Measurements from ENCODE around the gene LRMDA. TPM values are rescaled to one million over a fixed set of nuclear protein-coding genes. Genes with fewer than 3 reads are reported as not detected.

The LRMDA gene
- total and polyA plus RNA-seq, 2 of the 13 experiments (the other 11 are each of a cell fraction or from before 2014, with no cell fraction given) = 13.4 to 22.0 TPM

DNA sequence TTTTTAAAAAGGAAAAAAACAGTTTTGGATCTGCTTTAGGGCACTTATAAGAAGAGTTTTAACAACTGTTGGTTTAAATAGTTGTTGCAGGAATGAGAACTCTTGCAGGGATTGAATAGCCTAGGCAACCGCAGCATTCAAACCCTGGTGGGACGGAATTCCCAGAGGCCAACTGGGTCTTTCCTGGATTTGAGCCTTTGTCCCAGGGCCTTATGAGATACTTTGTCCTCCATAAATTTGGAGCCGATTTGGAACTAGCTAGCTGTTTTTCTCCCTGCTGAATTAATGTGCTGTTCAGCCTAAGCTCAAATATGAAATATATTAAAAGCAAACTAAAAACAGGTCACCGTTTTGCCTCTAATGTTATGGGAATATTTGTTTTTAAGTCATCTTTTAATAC, 109.6 kb downstream of the LRMDA start (continued):
- TF ChIP-seq, protein P1, sequence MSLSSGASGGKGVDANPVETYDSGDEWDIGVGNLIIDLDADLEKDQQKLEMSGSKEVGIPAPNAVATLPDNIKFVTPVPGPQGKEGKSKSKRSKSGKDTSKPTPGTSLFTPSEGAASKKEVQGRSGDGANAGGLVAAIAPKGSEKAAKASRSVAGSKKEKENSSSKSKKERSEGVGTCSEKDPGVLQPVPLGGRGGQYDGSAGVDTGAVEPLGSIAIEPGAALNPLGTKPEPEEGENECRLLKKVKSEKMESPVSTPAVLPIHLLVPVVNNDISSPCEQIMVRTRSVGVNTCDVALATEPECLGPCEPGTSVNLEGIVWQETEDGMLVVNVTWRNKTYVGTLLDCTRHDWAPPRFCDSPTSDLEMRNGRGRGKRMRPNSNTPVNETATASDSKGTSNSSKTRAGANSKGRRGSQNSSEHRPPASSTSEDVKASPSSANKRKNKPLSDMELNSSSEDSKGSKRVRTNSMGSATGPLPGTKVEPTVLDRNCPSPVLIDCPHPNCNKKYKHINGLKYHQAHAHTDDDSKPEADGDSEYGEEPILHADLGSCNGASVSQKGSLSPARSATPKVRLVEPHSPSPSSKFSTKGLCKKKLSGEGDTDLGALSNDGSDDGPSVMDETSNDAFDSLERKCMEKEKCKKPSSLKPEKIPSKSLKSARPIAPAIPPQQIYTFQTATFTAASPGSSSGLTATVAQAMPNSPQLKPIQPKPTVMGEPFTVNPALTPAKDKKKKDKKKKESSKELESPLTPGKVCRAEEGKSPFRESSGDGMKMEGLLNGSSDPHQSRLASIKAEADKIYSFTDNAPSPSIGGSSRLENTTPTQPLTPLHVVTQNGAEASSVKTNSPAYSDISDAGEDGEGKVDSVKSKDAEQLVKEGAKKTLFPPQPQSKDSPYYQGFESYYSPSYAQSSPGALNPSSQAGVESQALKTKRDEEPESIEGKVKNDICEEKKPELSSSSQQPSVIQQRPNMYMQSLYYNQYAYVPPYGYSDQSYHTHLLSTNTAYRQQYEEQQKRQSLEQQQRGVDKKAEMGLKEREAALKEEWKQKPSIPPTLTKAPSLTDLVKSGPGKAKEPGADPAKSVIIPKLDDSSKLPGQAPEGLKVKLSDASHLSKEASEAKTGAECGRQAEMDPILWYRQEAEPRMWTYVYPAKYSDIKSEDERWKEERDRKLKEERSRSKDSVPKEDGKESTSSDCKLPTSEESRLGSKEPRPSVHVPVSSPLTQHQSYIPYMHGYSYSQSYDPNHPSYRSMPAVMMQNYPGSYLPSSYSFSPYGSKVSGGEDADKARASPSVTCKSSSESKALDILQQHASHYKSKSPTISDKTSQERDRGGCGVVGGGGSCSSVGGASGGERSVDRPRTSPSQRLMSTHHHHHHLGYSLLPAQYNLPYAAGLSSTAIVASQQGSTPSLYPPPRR (CRISPR knock-in tag; IDR thresholded peaks at IDR 0.05; ENCODE audit: borderline replicate concordance) = no peak
- TF ChIP-seq GABPB1 (CRISPR knock-in tag; IDR thresholded peaks at IDR 0.05) (no peak), ZIK1 (CRISPR knock-in tag; IDR thresholded peaks at IDR 0.05; ENCODE audit: borderline replicate concordance, low read depth) (no peak)

DNA sequence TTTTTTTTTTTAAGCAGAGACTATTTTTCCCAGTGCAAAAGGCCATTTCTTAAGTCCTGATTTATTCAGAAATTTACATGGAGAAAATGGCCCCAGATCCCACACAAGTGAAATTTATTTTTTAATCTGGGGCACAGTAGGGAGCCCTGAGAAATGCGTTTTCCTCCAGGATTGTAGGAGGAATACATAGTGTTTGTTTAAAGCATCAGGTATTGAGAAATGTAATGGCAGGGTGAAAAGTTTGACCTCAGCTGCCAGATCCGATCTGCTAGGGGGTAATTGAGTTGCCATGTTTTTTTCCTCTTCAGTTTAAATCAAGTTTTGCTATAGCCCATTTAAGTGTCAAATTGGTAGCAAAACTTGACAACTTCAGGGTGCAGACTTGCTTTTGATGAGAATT, 110.0 kb downstream of the LRMDA start:
- no peaks in the 10 kb centered on the region for H3K9me3 ChIP-seq (ENCODE audit: low read length)
- POLR2A ChIA-PET = no interaction called here
- H4K20me1 ChIP-seq (ENCODE audit: insufficient read depth, low read length) = no peaks in the 10 kb centered on the region
- WGBS (ENCODE audit: low lambda C conversion rate) = 63% methylated on average over 2 of the region's 2 CpGs
- H2AFZ ChIP-seq (ENCODE audit: low read length) = no peak overlapping the region
- H3K27me3 ChIP-seq (ENCODE audit: control insufficient read depth in 1 of 2, insufficient read depth in 2 of 2, low read length in 2 of 2) = no peaks in the 10 kb centered on the region
- no TSS peak for BruUV-seq (replicated peaks)
- peaks cover 35% of the 10 kb centered on the region for H3K4me1 ChIP-seq (ENCODE audit: insufficient read depth, low read length)
- H3K4me3 ChIP-seq (replicated peaks in 1 of 3; ENCODE audit: insufficient read depth in 1 of 3, low read depth in 2 of 3, low read length in 3 of 3) = no peak overlapping the region
- intact Hi-C loops (cut with micrococcal nuclease; ENCODE audit: unreplicated experiment) = no loop called here
- H3K27ac ChIP-seq (ENCODE audit: extremely low read length, insufficient read depth, low read length) = no peak overlapping the region
- no peaks in the 10 kb centered on the region for H3K79me2 ChIP-seq (ENCODE audit: insufficient read depth, low read length)
- no peak for FAIRE-seq
- in situ Hi-C loops (cut with HindIII; ENCODE audit: extremely low pct_ligation_motif_present, low pct_unique_long_range_greater_than_20kb) = no loop called here
- no peak for DNase-seq (ENCODE audit: low spot score)
- no peak for TF ChIP-seq ZNF230 (CRISPR knock-in tag; IDR thresholded peaks at IDR 0.05)
- TF ChIP-seq, protein P2, sequence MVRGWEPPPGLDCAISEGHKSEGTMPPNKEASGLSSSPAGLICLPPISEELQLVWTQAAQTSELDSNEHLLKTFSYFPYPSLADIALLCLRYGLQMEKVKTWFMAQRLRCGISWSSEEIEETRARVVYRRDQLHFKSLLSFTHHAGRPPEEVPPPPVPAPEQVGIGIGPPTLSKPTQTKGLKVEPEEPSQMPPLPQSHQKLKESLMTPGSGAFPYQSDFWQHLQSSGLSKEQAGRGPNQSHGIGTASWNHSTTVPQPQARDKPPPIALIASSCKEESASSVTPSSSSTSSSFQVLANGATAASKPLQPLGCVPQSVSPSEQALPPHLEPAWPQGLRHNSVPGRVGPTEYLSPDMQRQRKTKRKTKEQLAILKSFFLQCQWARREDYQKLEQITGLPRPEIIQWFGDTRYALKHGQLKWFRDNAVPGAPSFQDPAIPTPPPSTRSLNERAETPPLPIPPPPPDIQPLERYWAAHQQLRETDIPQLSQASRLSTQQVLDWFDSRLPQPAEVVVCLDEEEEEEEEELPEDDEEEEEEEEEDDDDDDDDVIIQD (CRISPR knock-in tag; IDR thresholded peaks at IDR 0.05; ENCODE audit: low read depth) = peak; percentile 25; the same call in 1 of the 2 replicates
- TF ChIP-seq ZNF24 (IDR thresholded peaks at IDR 0.05) = no peak
- no peak for TF ChIP-seq MBD4 (IDR thresholded peaks at IDR 0.05; ENCODE audit: borderline replicate concordance, low read length)
- TF ChIP-seq LCORL (IDR thresholded peaks at IDR 0.05) = no peak
- TF ChIP-seq LCORL (CRISPR knock-in tag; IDR thresholded peaks at IDR 0.05) = no peak
- TF ChIP-seq HNRNPK (IDR thresholded peaks at IDR 0.05; ENCODE audit: low read depth, low read length, poor library complexity, severe bottlenecking) = no peak
- no peak for TF ChIP-seq BCL6 (CRISPR knock-in tag; IDR thresholded peaks at IDR 0.05)
- TF ChIP-seq NBN (conservative IDR thresholded peaks at IDR 0.05) = no peak
- TF ChIP-seq MTA3 (CRISPR knock-in tag; IDR thresholded peaks at IDR 0.05) = no peak
- CTCF ChIA-PET (ENCODE audit: low intra/inter-chr PET ratio, low total read pairs) = no interaction called here
- H3K36me3 ChIP-seq (replicated peaks in 1 of 2; ENCODE audit: control insufficient read depth in 1 of 2, insufficient read depth in 2 of 2, low read length in 2 of 2) = no peaks in the 10 kb centered on the region
- no peak overlapping the region for H3K9ac ChIP-seq (ENCODE audit: insufficient read depth, low read depth, low read length)
- ATAC-seq = no peak
- no peak overlapping the region for H3K4me2 ChIP-seq (ENCODE audit: low read depth, low read length)

Measured in HepG2 (cell line).